HTERT RPE-1 (cell line): Measurements from ENCODE around the gene MED22.
"Not testable (repeated sequence)": the region's sequence is repeated elsewhere in the genome, so short reads cannot be mapped to it uniquely, and the experiment has no call there.

Source experiments
- in situ Hi-C: fragments of 300-500 bp; cut with MboI; formaldehyde crosslinking; loops from 4 replicates; pipeline ENCODE4 v1.14.3; 2020; ENCODE audit warnings: low sequenced_read_pairs

Gene MED22

DNA sequence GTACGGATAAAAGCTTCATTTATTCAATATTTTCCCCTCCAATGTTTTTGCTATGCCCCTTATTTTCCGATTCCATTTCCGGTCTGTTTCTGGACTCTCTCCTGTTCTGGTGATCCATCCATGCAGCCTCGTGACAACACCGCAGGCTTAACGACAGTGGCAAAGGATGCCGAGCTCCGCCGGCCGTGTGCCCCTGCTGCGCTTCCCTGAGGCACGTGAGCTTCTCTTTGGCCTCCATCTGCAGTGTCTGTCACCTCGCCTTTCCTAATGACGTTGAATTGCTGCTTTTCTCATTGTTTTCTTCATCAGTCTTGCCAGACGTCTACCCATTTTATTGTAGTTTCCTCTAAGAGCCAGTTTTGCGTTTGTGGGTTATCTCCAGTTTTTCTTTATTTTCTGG is 40.6 kb downstream of the MED22 start:
- in situ Hi-C loops = no loop called here

DNA sequence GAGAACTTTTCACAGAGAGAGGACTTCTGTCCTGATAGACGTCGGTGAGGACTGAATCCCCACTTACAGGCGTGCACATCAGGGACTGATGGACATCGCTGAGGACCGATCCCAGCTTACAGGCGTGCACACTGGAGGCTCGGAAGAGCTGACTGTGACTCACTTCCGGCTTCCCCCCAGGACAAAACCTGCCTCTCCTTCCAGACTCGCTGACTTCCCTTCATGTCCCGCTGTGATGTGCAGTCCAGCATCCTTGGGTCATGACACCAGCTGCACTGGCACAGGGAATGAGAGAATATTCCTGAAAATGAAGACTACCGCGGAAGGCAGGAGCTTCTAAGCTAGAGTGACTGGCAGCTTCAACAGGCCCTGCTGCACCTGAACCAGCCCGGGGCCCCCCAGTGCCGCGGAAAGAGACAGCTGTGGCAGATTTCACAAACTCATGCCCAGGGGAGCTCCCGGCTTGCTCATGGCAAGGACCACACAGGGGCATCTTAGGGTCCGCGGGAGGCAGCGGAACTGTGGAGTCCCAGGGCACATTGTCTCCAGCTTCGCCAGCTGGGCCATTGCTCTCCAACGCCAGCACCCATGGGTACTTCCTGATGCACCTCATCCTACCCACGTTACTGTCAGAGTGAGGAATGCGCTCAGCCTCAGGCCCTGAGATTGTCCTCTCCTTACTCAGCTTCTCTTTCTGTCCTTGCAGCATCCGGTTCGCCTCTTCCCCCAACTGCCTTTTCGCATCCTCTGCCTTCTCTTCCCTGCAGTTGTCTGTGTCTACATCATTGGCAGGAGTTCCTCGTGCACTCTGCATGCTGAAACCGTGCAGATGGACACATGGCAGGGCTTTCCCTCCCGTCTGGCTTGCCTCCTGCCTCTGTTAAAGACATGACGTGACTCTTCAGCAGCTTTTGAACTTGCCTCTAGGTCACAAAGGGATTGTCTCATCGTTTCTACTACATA is 41.4 kb downstream of the MED22 start:
- in situ Hi-C loops = no loop called here

DNA sequence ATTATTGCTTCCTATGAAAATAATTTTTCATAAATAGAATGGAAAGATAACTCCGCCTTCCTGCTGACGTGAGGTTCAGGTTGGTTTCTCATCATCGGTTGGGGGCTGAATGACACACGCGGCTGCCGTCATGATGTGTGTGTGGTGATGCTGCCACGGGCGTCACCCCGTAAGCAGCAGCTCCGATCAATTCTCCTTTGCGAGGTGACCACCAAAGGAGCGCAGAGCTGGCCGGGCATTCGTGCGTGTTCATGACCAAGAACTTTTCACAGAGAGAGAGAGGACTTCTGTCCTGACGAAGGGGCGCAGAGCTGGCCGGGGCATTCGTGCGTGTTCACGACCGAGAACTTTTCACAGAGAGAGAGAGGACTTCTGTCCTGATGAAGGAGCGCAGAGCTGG is 42.2 kb downstream of the MED22 start:
- in situ Hi-C loops = no loop called here

DNA sequence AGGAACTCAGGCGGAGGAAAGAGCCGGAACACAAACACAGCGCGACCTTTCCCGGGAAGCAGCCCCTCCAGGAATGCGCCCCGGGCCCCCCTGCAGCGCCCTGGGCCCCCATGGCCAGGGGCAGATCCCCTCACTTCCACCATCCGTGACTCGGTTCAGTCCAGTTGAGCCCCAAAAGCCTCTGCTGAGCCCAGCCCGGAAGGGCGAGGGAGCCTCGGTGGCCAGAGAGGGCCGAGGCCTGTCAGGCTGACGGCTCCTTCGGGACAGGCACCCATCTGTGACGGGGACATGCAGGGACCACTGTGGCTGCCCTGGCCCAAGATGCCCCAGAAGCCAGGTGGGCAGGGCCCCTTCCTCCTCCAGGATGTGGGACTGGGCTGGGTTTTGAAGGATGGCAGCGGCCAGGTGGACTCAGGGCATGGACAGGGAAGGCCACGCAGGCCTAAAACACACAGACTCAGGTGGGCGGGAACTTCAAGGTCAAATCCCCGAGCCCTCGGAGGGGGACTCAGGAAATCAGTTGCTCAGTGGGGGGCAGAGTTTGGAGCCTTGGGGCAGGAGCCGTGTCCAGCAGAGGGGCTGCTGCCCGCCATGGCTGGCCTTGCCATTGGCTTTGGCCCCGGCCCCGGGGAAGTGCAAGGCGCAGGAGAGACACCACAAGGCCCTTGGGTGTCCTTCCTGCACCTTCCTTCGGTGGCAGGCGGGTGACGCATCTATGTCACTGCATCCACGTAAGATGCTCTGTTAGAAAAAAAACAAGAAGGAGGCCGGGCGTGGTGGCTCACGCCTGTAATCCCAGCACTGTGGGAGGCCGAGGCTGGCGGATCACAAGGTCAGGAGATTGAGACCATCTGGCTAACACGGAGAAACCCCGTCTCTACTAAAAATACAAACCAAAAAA is 43.2 kb downstream of the MED22 start:
- in situ Hi-C loops = no loop called here

DNA sequence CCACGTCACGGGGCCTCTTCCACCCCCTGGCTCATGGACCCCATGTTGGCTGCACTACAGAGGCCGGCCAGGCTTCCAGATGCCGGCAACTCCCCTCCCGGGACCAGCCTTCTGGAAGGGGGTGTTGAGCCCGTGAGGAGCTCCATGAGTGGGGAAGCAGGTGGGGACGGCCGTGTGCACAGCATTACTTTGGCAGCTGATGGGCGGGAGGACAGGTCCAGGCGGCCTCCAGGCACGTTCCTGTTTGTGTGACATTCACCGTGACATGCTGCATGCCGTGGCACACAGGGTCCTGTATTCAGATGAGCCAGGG is 43.8 kb downstream of the MED22 start:
- in situ Hi-C loops = no loop called here

DNA sequence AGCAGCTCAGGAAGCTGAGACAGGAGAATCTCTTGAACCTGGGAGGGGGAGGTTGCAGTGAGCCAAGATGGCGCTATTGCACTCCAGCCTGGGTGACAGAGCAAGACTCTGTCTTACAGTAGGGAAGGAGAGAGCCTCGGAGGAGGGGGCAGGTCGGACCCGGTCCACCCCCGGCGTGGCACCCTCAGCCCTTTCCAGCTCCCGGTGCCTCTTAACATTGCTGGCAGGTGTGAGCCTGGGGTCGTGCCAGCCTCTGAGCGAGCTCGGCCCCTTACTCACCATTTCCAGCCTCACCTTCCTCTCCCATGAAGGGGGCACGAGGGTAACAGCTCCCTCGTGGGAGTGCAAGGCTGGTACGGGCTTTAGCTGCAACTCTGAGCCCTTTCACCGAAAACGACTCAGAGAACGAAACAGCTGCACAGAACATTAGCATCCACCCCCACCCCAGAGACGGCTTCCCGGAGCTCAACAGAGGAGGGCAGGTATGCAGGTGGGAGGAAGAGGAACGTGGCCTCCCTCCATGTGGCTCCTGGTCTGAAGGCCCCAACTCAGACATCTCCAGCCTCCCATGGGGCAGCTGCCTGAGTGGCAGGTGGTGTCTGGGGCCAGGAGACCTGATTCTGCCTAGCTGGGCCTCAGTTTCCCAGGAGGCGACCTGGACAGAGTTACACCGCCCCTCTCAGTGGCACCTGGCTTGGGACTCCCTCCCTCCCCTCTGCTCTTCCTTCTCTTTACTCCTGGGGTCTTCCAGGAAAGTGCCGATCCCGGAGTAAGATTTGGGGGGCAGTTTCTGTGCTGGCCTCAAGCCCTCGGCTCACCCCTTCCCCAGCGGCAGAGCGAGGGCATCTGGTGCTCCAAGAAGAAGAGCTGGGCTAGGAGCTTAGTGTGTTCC is 44.4 kb downstream of the MED22 start:
- in situ Hi-C loops = no loop called here

DNA sequence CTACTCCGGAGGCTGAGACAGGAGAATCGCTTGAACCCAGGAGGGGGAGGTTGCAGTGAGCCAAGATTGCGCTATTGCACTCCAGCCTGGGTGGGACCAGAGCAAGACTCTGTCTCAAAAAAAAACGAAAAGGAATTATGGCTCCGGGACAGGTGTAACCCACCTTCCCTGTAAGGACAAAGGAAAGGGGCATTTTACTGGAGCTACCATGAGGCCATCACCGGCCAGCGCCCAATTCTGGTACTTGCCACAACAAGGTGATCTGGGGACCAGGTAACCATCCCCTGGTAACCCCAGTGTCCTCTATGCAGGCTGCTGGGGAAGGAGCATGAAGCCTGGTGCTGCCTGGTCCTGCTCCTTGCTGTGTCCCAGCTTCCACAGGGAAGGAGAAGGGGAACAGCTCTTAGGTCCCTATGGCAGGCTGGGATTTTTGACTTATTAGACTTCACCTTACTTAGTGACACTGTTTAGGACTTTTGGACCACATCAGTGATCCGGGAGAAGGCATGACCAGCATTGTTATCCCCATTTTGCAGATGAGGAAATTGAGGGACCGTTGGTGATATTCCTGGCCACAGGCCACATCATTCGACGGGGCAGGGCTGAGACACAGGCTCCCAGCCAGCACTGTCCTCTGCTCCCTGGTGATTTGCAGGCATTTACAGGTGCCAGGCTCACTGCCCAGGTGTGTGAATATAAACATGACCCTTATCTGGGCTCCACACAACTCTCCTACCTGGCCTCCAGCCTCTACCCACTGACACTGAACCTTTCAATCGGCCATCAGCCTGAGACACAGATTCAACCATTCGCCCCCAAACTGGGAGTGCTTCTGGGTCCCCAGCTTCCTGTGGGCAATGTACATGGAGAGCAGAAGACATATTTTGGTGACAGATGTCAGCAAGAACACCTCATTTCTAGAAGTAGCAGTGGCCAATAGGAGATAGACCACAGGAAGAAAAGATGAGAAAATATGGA is 46.4 kb downstream of the MED22 start:
- in situ Hi-C loops = no loop called here

DNA sequence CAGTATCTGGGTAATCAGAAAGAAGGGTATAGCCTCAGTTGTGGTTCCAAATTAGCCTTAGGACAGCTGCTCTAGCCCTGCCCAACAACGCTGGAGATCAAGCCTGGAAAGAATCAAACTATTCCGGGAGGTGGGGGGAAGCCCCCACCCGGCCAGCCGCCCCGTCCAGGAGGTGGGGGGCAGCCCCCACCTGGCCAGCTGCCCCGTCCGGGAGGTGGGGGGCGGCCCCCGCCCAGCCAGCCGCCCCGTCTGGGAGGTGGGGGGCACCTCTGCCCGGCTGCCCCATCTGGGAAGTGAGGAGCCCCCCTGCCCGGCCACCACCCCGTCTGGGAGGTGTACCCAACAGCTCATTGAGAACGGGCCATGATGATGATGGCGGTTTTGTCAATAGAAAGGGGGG is 47.9 kb downstream of the MED22 start:
- in situ Hi-C loops = not testable (repeated sequence)

DNA sequence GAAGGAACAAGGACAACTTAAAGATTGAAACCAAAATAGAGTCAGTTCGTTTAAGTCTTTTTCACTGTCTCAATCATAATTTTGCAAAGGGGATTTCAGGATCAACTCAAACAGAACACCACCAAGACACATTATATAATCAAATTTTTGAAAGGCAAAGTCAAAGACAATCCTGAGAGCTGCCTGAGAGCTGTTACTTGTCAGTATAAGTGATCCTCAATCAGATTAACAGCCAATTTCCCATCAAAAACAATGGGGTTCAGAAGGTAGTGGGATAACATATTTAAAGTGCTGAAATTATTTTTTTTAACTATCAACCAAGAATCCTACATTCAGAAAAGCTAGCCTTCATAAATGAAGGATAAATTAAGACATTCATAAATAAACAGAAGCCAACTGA is 53.7 kb downstream of the MED22 start:
- in situ Hi-C loops = no loop called here

DNA sequence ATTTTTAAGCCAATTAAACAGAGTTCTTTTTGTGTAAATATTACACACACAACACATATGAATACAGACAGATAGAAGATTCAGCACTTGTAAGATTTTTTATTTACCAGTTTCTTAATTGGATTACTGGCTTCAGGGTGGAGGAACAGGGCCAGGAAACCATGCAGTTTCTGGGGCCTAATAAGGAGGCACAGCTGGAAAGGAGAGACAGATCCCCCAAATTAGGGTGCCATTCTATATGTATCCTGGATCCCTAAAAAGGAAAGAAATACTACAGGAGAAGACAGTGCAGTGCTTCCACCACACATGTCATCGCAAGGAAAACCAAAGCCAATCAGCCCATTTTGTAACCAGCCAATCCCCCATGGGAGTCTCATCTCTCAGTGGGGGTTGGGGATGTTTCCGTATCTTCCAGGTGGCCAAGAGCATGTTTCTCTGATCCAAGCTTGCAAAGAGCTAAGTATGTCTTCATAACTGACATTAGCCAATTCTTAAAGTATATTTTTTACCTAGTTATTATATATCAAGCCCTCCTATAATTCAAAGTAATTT is 57.1 kb downstream of the MED22 start:
- in situ Hi-C loops = no loop called here
